ENCODE measurements around the gene SIDT1.

SIDT1 gene

DNA sequence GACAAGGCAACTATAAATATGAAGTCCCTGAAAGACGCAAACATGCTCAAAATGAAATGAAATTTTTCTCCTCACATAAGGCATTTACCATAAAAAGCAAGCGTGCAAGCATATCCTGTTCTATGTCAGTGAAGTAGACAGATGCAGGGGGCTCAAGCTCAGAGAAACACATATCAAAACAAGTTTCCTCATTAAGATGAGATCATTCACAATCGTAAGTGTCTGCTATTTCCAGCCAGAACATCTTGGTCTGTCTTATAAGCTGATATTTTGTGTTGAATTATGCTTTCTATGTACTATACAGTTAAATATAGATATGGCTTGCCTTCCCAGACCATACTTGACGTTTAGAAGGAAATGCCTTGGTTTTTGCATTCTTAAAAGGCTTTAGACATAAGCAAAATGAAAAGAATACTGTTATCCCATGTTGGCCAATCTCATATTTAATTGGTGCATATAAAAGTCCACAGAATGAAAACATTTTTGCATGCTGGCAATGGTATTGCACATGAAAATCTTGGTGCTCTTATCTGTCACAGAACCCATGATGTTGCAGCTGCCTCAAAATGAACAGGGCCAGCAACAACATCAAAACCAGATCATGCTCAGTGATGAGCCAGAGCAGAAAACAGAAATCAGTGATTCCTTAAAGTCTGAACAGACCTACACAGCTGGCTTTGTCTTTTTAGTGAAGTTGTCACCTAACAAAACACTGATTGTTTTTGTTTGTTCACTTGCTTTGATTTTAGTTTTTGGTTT is 65.4 kb downstream of the SIDT1 start:
- H3K27me3 Mint-ChIP-seq (ENCODE audit: low read depth): no peaks in the 10 kb centered on the region
- peaks cover 2% of the 10 kb centered on the region for H3K4me1 Mint-ChIP-seq (ENCODE audit: low read depth)

DNA sequence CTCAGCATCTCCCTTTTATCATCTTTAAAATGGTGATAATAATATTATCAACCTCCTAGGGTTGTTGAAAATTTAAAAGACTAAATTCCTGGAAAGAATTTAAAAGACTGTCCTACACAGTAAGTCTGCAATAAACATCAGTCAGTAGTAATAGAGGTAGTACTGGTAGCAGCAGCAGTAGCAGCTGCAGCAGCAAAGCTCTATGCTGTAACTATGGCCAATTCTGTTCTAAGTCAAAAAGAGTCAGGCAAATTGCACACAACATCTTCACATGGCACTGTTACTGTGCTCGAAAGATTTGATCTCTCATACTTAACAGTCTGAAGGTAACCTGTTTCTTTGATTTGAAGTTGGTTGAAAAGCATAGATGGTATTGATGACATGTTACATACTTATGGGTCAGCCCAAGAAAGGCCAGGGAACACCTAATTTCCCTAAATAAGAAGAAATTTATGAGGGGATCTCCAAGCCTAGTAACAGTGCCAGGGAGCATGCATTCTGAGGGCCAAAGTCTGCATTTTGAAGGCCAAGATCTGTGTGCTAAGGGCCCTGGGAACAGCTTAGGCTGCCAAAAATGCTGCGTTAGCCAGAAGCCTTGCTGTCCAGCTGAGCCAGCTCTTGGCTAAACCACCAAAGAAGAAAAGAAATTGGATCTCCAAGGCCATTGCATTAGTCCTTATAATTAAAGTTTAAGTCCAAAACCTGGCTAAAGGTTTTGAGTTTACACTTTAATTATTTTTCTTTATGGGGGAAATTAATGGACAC is 68.2 kb downstream of the SIDT1 start:
- Mint-ChIP-seq H3K9me3 (no peaks in the 10 kb centered on the region), H3K4me3 (no peak overlapping the region), H3K36me3 (ENCODE audit: low read depth) (peaks cover 19% of the 10 kb centered on the region), H3K4me1 (ENCODE audit: low read depth) (peaks cover 3% of the 10 kb centered on the region), H3K27ac (no peak overlapping the region), H3K27me3 (ENCODE audit: low read depth) (no peaks in the 10 kb centered on the region)

More for the DNA sequence above, 65.4 kb downstream of the SIDT1 start:
- Mint-ChIP-seq H3K4me3 (no peak overlapping the region), H3K27ac (no peak overlapping the region), H3K9me3 (no peaks in the 10 kb centered on the region), H3K36me3 (ENCODE audit: low read depth) (peaks cover 18% of the 10 kb centered on the region)

DNA sequence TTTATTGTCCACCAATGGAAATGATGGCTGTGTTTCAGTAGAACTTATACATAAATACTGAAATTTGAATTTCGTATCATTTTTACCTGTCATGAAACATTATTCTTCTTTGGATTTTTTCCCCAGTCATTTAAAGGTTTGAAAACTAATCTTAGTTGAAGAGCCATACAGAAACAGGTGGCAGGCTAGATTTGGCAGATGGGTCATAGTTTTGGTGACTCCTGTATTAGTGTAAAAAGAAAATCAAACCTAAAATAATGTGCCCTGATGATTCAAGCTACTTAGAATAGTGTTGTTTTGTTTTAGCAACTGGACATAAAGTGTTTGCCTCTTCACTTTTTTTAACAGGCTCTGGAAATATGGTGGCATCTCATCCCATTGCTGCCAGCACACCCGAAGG is 68.9 kb downstream of the SIDT1 start:
- Mint-ChIP-seq H3K27ac (no peak overlapping the region), H3K36me3 (ENCODE audit: low read depth) (peaks cover 16% of the 10 kb centered on the region), H3K27me3 (ENCODE audit: low read depth) (no peaks in the 10 kb centered on the region), H3K9me3 (no peaks in the 10 kb centered on the region), H3K4me1 (ENCODE audit: low read depth) (peaks cover 1% of the 10 kb centered on the region), H3K4me3 (no peak overlapping the region)

DNA sequence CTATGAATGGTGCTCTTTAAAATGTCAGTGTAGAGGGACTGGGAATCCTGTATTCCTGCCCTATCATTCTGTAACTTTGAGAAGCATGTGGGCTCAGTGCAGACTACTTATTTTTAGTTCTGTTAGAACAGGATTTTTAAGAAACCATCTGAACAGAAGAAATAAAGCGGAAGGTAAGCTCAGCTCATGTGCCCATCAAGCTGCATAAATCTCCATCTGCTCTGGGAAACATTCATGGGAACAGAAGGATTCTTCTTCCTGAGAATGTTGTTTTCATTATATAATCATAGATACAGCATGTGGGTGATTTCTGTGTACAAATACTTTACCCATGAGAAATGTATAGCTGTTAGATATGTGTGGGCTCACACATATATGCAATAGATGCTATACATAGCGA is 69.9 kb downstream of the SIDT1 start:
- Mint-ChIP-seq H3K4me1 (ENCODE audit: low read depth) (peaks cover 11% of the 10 kb centered on the region), H3K9me3 (no peaks in the 10 kb centered on the region), H3K4me3 (no peak overlapping the region), H3K27ac (no peak overlapping the region), H3K36me3 (ENCODE audit: low read depth) (peaks cover 22% of the 10 kb centered on the region), H3K27me3 (ENCODE audit: low read depth) (no peaks in the 10 kb centered on the region)

DNA sequence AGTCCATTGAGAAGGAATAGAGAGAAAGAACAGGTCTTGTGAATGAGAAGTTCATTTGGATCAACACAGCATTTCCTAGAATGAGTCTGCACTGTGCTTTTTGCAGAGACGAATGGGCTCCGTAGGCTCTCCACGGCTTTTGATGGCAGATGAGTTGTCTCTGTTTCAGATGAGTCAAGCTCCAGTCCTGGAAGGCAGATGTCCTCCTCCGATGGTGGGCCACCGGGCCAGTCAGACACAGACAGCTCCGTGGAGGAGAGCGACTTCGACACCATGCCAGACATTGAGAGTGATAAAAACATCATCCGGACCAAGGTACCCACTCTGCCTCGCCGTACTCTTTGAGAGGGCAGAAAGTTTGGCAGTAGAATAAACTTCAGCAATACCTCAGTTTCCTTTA is 70.5 kb downstream of the SIDT1 start:
- Mint-ChIP-seq H3K4me3 (no peak overlapping the region), H3K27ac (no peak overlapping the region), H3K27me3 (ENCODE audit: low read depth) (no peaks in the 10 kb centered on the region), H3K36me3 (ENCODE audit: low read depth) (peaks cover 23% of the 10 kb centered on the region), H3K9me3 (no peaks in the 10 kb centered on the region), H3K4me1 (ENCODE audit: low read depth) (peaks cover 13% of the 10 kb centered on the region)

DNA sequence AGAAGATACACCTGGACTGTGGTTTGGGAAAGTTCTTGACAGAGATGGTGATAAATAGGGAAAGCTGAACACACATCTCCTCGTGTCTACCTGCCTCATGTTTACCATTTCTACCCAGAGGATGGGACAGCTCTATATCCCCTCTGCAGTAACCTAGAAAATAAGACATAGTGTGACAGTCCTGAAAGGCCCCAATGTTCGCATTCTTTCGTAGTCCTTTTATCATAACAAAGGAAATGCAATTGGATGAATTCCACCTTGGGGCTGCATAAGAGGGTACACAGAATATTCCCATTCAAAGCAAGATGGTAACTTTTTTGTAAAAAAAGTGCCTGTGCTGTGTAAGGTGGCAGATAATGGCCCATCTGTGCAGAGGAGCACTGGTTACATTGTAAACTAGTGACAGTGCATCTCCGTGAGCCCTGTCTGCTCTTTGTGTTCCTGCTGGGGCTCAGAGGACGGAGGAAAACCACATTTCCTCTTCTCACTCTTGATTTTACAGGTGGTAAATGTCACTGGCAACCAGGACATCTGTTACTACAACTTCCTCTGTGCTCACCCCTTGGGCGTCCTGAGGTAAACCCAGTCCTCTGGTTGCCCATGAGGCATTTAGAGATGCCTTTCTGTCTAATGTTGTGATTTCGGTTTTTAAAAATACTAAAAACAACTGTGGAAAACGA is 74.3 kb downstream of the SIDT1 start:
- H3K4me3 Mint-ChIP-seq: peak overlapping the region; percentile 40
- no peaks in the 10 kb centered on the region for H3K9me3 Mint-ChIP-seq
- no peaks in the 10 kb centered on the region for H3K27me3 Mint-ChIP-seq (ENCODE audit: low read depth)
- H3K36me3 Mint-ChIP-seq (ENCODE audit: low read depth): peaks cover 46% of the 10 kb centered on the region
- H3K27ac Mint-ChIP-seq: peak overlapping the region; percentile 58
- H3K4me1 Mint-ChIP-seq (ENCODE audit: low read depth): peaks cover 21% of the 10 kb centered on the region

DNA sequence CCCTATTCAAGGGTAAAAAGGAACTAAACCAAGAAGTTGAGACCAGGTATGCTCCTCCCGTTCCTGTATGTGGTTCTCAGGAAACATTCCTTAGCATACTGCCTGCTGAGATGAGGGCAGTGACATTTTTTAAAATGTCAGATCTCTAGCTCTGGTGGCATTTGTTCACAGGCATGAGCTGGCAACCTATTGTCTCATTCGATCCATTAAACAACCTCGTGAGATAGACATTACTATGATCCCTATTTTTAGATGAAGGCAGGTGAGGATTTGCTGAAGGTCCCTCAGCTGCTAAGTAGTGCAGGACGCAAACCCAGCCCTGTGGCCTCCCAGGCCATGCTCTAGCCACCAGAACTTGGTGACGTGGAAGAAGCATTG is 74.9 kb downstream of the SIDT1 start:
- Mint-ChIP-seq H3K36me3 (ENCODE audit: low read depth) (peaks cover 44% of the 10 kb centered on the region), H3K27me3 (ENCODE audit: low read depth) (no peaks in the 10 kb centered on the region), H3K4me3 (peak overlapping the region; percentile 40), H3K4me1 (ENCODE audit: low read depth) (peaks cover 21% of the 10 kb centered on the region), H3K27ac (peak overlapping the region; percentile 58), H3K9me3 (no peaks in the 10 kb centered on the region)

DNA sequence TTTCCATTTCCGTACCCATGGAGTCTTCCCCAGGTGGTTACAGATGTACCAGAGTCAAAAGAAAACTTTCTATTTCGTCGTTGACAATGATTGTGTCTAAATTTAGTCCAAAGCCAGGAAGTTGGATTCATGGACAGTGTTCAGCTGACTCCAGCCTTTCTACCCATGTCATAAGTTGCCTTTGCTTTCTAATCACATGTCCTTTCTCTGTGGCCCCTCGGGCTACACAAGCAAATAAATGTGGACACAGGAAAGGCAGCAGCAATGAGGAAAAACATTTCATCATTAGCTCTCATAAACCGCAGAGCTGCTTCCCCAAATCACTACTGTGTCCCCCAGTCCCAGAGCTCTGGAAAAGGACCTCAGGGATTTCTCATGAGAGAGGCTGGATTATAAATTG is 82.0 kb downstream of the SIDT1 start:
- peaks cover 19% of the 10 kb centered on the region for H3K36me3 Mint-ChIP-seq (ENCODE audit: low read depth)
- no peaks in the 10 kb centered on the region for H3K9me3 Mint-ChIP-seq
- no peak overlapping the region for H3K27ac Mint-ChIP-seq
- H3K27me3 Mint-ChIP-seq (ENCODE audit: low read depth): no peaks in the 10 kb centered on the region
- no peak overlapping the region for H3K4me3 Mint-ChIP-seq
- peaks cover 1% of the 10 kb centered on the region for H3K4me1 Mint-ChIP-seq (ENCODE audit: low read depth)

DNA sequence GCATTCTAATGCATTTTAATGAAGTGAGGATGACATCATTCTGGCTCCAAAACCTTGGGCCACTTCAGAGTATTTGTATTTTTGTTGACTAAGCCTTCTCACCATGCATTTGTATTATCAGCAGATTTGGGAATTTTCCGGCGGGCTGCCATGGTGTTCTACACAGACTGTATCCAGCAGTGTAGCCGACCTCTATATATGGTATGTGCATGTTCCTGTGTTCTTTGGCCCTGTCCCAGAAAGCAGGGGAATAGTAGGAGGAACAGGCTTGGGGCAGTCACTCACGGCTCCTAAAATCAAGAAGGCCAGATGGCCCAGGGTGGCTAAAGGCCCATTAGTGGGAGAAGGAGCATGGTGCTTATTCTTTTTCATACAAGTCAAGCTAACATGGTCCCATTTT is 83.6 kb downstream of the SIDT1 start:
- no peak overlapping the region for H3K27ac Mint-ChIP-seq
- H3K36me3 Mint-ChIP-seq (ENCODE audit: low read depth): peaks cover 16% of the 10 kb centered on the region
- no peaks in the 10 kb centered on the region for H3K9me3 Mint-ChIP-seq
- H3K27me3 Mint-ChIP-seq (ENCODE audit: low read depth): no peaks in the 10 kb centered on the region
- no peak overlapping the region for H3K4me3 Mint-ChIP-seq
- no peaks in the 10 kb centered on the region for H3K4me1 Mint-ChIP-seq (ENCODE audit: low read depth)

DNA sequence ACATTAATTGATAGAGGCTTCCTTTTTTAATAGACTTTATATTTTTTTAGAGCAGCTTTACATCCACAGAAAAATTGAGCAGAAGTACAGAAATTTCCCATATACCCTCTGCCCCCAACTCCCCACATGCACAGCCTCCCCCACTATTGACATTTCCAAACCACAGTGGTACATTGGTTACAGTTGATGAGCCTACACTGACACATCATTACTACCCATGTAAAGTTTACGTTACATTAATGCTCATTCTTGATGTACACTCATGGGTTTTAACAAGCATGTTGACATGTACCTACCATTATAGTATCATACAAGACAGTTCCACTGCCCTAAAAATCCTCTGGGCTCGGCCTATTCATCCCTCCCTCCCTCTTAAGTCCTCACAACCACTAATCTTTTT is 85.4 kb downstream of the SIDT1 start:
- no peak overlapping the region for H3K27ac Mint-ChIP-seq
- H3K36me3 Mint-ChIP-seq (ENCODE audit: low read depth): peaks cover 11% of the 10 kb centered on the region

DNA sequence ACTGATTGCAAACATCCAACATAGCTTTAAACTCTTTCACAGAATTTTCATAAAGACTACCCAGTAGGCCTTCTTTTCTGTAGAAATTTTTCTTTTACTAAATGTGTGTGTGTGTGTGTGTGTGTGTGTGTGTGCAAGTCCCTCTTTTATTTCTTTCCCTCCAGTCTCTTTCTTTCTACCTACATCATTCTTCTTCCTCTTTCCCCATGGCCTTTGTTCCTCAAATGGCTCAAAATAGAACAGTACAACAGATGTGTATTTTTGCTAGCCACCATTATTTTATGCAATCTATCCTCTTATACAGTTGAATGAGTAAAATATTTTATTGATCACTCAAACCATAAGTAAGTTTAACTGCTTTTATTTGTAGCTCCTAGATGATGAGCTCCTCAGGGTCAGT is 87.7 kb downstream of the SIDT1 start:
- H3K27me3 Mint-ChIP-seq (ENCODE audit: low read depth): no peaks in the 10 kb centered on the region

More for the DNA sequence above, 85.4 kb downstream of the SIDT1 start:
- H3K9me3 Mint-ChIP-seq: no peaks in the 10 kb centered on the region
- H3K27me3 Mint-ChIP-seq (ENCODE audit: low read depth): no peaks in the 10 kb centered on the region
- no peaks in the 10 kb centered on the region for H3K4me1 Mint-ChIP-seq (ENCODE audit: low read depth)
- H3K4me3 Mint-ChIP-seq: no peak overlapping the region

DNA sequence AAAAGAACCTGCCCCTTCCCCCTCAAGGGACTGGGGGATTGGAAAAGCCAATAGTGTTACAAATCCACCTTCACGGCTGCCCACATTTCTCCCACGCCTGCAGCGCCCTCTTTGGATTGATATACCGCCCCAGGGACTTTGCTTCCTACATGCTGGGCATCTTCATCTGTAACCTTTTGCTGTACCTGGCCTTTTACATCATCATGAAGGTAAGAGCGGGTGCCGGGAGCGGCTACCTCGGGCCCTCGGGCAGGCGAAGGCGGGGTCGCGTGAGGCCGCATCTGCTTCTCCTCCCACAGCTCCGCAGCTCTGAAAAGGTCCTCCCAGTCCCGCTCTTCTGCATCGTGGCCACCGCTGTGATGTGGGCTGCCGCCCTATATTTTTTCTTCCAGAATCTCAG is 91.0 kb downstream of the SIDT1 start:
- Mint-ChIP-seq H3K36me3 (ENCODE audit: low read depth) (peaks cover 30% of the 10 kb centered on the region), H3K9me3 (no peaks in the 10 kb centered on the region), H3K27ac (no peak overlapping the region), H3K4me3 (no peak overlapping the region), H3K27me3 (ENCODE audit: low read depth) (no peaks in the 10 kb centered on the region), H3K4me1 (ENCODE audit: low read depth) (peaks cover 2% of the 10 kb centered on the region)

More for the DNA sequence above, 87.7 kb downstream of the SIDT1 start:
- Mint-ChIP-seq H3K9me3 (no peaks in the 10 kb centered on the region), H3K4me3 (no peak overlapping the region), H3K4me1 (ENCODE audit: low read depth) (no peaks in the 10 kb centered on the region), H3K36me3 (ENCODE audit: low read depth) (peaks cover 21% of the 10 kb centered on the region), H3K27ac (no peak overlapping the region)

DNA sequence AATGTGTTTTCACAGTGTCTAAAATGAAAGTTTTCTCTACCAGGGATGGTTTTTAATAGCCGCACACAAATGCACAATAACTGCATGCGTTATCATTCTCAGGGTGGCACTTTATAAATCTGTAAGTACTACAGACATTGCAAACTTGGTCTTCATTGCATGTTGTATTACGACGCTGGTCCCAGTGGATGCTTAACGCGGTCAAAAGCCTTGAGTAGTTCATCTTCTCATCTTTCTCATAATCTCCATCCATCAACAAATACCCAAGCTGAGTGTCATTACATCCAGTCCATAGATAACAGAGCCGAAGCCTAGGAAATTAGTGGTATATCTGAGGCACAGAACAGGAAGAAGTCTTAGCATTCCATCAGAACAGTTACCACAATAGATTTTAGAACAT is 91.5 kb downstream of the SIDT1 start:
- Mint-ChIP-seq H3K4me3 (no peak overlapping the region), H3K27ac (no peak overlapping the region), H3K4me1 (ENCODE audit: low read depth) (peaks cover 2% of the 10 kb centered on the region), H3K9me3 (no peaks in the 10 kb centered on the region), H3K27me3 (ENCODE audit: low read depth) (no peaks in the 10 kb centered on the region), H3K36me3 (ENCODE audit: low read depth) (peaks cover 30% of the 10 kb centered on the region)

DNA sequence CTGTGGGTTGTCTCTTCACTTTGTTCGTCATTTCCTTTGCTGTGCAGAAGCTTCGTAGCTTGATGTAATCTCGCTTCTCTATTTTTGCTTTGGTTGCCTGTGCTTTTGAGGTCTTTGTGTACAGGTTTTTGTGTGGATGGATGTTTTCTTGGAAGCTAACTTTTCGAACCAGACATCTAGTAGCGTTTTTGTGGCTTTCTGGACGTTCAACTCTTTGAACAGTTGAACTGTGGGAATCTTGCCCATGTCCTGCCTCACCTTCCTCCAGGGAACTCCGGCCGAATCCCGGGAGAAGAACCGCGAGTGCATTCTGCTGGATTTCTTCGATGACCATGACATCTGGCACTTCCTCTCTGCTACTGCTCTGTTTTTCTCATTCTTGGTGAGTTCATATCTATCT is 93.5 kb downstream of the SIDT1 start:
- Mint-ChIP-seq H3K27me3 (ENCODE audit: low read depth) (no peaks in the 10 kb centered on the region), H3K9me3 (no peaks in the 10 kb centered on the region), H3K4me3 (no peak overlapping the region), H3K36me3 (ENCODE audit: low read depth) (peaks cover 24% of the 10 kb centered on the region), H3K4me1 (ENCODE audit: low read depth) (peaks cover 2% of the 10 kb centered on the region), H3K27ac (no peak overlapping the region)

Measured in T-helper 1 cell treated with Interleukin-12 subunit alpha and Interleukin-12 subunit beta and Interleukin-4 antibody, amounts not matched to agents 30 μg/mL and 1 μg/mL, for 36 hours (primary cell).